Spleen (tissue), 7 donors: ENCODE measurements around the gene ATP11B.

Experiments used
- CTCF ChIP-seq, 11 experiments: fragments of 200-600 bp in 7 of 11; fragments of 450-650 bp in 4 of 11; sonication (generic) in 4 of 11; IDR thresholded peaks in 8 of 11; conservative IDR thresholded peaks in 3 of 11; 1 replicate in 7 of 11; 2 replicates in 4 of 11; pipeline versions ENCODE4 v1.4.0 to v1.8.0; 2016 to 2021; ENCODE audit warnings: antibody characterized with exemption in 11 of 11, inconsistent platforms in 4 of 11, mild to moderate bottlenecking in 1 of 11
- POLR2A ChIP-seq, 3 donors: fragments of 450-650 bp; IDR thresholded peaks; one replicate each; pipeline ENCODE4 v1.5.1; 2017; ENCODE audit warnings: antibody characterized with exemption in 3 of 3, mild to moderate bottlenecking in 1 of 3
- POLR2AphosphoS5 ChIP-seq, 3 donors: sonication (generic); formaldehyde crosslinking; IDR thresholded peaks; one replicate each; pipeline ENCODE4 v1.5.1; 2017; ENCODE audit warnings: antibody characterized with exemption in 3 of 3
- donor health status: DM: no; HTN: no; CAD: no; lungs with moderate emphysema.
- donor health status: DM: no; HTN: no; CAD: no.
- donor health status: DM: no; HTN: no; CAD: no.

GRCh38 chr3:182755308-182755707 lies 38.0 kb upstream of the ATP11B start:
- TF ChIP-seq CTCF (IDR thresholded peaks at IDR 0.05 in 8 of 11, conservative IDR thresholded peaks at IDR 0.05 in 3 of 11) (no peak), POLR2AphosphoS5 (IDR thresholded peaks at IDR 0.05) (no peak), POLR2A (IDR thresholded peaks at IDR 0.05) (no peak)
